Neuronal stem cell (in vitro differentiated cells): ENCODE results near the gene ZNF783.

ENCODE experiments used
- DNase-seq: peaks from one replicate; pipeline ENCODE4 v3.0.0-alpha.2; 2013; ENCODE audit warnings: low spot score
- H2AFZ ChIP-seq: one replicate; pipeline ENCODE4 v1.6.1; 2013; ENCODE audit warnings: mild to moderate bottlenecking, low read length, inconsistent platforms
- H2AK5ac ChIP-seq: 2 replicates; pipeline ENCODE4 v1.6.1; 2013; ENCODE audit warnings: low read depth, mild to moderate bottlenecking, inconsistent platforms, low read length, moderate library complexity, mixed read lengths
- H2BK120ac ChIP-seq: 2 replicates; pipeline ENCODE4 v1.6.1; 2013; ENCODE audit warnings: low read depth, mild to moderate bottlenecking, inconsistent platforms, low read length, moderate library complexity, mixed read lengths
- H2BK12ac ChIP-seq: one replicate; pipeline ENCODE4 v1.6.1; 2013; ENCODE audit warnings: low read length, inconsistent platforms
- H2BK15ac ChIP-seq: 2 replicates; pipeline ENCODE4 v1.6.1; 2013; ENCODE audit warnings: mild to moderate bottlenecking, low read length, inconsistent platforms, mixed read lengths
- H2BK5ac ChIP-seq: one replicate; pipeline ENCODE4 v1.6.1; 2013; ENCODE audit warnings: inconsistent platforms, mild to moderate bottlenecking, low read length, moderate library complexity
- H3K14ac ChIP-seq: one replicate; pipeline ENCODE4 v1.6.1; 2013; ENCODE audit warnings: low read length, inconsistent platforms
- H3K18ac ChIP-seq: 2 replicates; pipeline ENCODE4 v1.6.1; 2013; ENCODE audit warnings: low read length, inconsistent platforms
- H3K23ac ChIP-seq: 2 replicates; pipeline ENCODE4 v1.6.1; 2013; ENCODE audit warnings: low read depth, mild to moderate bottlenecking, mixed read lengths, low read length, inconsistent platforms; ENCODE audit not compliant: poor library complexity
- H3K27ac ChIP-seq: replicated peaks from 3 replicates; pipeline ENCODE4 v1.5.1; 2013; ENCODE audit warnings: low read length, inconsistent platforms
- H3K27me3 ChIP-seq, 3 experiments: 2 replicates each; pipeline ENCODE4 v1.6.1; 2013; ENCODE audit warnings: low read length in 3 of 3, mild to moderate bottlenecking in 2 of 3, inconsistent platforms in 1 of 3, low read depth in 1 of 3, mixed read lengths in 1 of 3, moderate library complexity in 1 of 3; ENCODE audit not compliant: control insufficient read depth in 3 of 3, insufficient read depth in 3 of 3
- H3K36me3 ChIP-seq, 2 donors: replicated peaks in 1 of 2; 2 replicates each; pipeline ENCODE4 v1.6.1; 2013; ENCODE audit warnings: low read length in 2 of 2; ENCODE audit not compliant: control insufficient read depth in 2 of 2, insufficient read depth in 2 of 2
- H3K4ac ChIP-seq: 2 replicates; pipeline ENCODE4 v1.6.1; 2013; ENCODE audit warnings: inconsistent platforms, mild to moderate bottlenecking, low read length, moderate library complexity
- H3K4me1 ChIP-seq, 2 donors: 1 replicate in 1 of 2; 2 replicates in 1 of 2; pipeline ENCODE4 v1.6.1; 2013; ENCODE audit warnings: low read length in 2 of 2, low read depth in 1 of 2; ENCODE audit not compliant: control insufficient read depth in 2 of 2, insufficient read depth in 1 of 2
- H3K4me2 ChIP-seq: one replicate; pipeline ENCODE4 v1.6.1; 2013; ENCODE audit warnings: mild to moderate bottlenecking, low read length, inconsistent platforms; ENCODE audit not compliant: insufficient read depth, poor library complexity, severe bottlenecking
- H3K4me3 ChIP-seq, 2 donors: 2 replicates each; pipeline ENCODE4 v1.5.1; 2013; ENCODE audit warnings: low read length in 2 of 2, mild to moderate bottlenecking in 2 of 2, inconsistent platforms in 1 of 2, moderate library complexity in 1 of 2
- H3K79me1 ChIP-seq: one replicate; pipeline ENCODE4 v1.6.1; 2013; ENCODE audit warnings: low read depth, mild to moderate bottlenecking, inconsistent platforms, low read length, moderate library complexity
- H3K9ac ChIP-seq: one replicate; pipeline ENCODE4 v1.6.1; 2013; ENCODE audit warnings: mild to moderate bottlenecking, low read depth, low read length, inconsistent platforms; ENCODE audit not compliant: poor library complexity
- H3K9me3 ChIP-seq, 2 donors: replicated peaks in 1 of 2; 2 replicates each; pipeline versions ENCODE3 to v1.6.1; 2013; ENCODE audit warnings: low read length in 2 of 2, mild to moderate bottlenecking in 2 of 2, inconsistent platforms in 1 of 2, low read depth in 1 of 2, mixed read lengths in 1 of 2, moderate library complexity in 1 of 2; ENCODE audit not compliant: control insufficient read depth in 2 of 2, insufficient read depth in 1 of 2
- H4K8ac ChIP-seq: one replicate; pipeline ENCODE4 v1.6.1; 2013; ENCODE audit warnings: low read depth, mild to moderate bottlenecking, inconsistent platforms, low read length, moderate library complexity
- H4K91ac ChIP-seq: one replicate; pipeline ENCODE4 v1.6.1; 2013; ENCODE audit warnings: low read length, low read depth, mild to moderate bottlenecking, inconsistent platforms; ENCODE audit not compliant: poor library complexity
- WGBS, 2 donors: extraction: QIAGEN DNeasy Blood & Tissue Kit; methylation state at CpG; one replicate each; pipeline ENCODE4 v1.1.7; 2013; ENCODE audit warnings: missing lambda C conversion rate in 2 of 2, mixed read lengths in 1 of 2; ENCODE audit not compliant: insufficient read length in 2 of 2, insufficient replicate concordance in 1 of 2; ENCODE audit errors: extremely low coverage in 2 of 2; 5-methylcytosine and 5-hydroxymethylcytosine counted together

The ZNF783 gene

GRCh38 chr7:149286811-149287400, 24.9 kb downstream of the ZNF783 start:
- peaks cover 0 to 1% of the 10 kb centered on the region in 2 donors for H3K4me1 ChIP-seq
- no peak overlapping the region for H2AK5ac ChIP-seq
- no peak overlapping the region for H2AFZ ChIP-seq
- H3K23ac ChIP-seq = no peak overlapping the region
- no peak overlapping the region for H3K9ac ChIP-seq
- no peak overlapping the region for H2BK5ac ChIP-seq
- H3K4ac ChIP-seq = no peak overlapping the region
- WGBS, 2 donors = no CpG with 5 or more reads among the region's 6 CpGs
- H3K14ac ChIP-seq = no peak overlapping the region
- no peaks in the 10 kb centered on the region for H3K9me3 ChIP-seq
- no peak overlapping the region for H4K91ac ChIP-seq
- no peak overlapping the region for H4K8ac ChIP-seq
- no peaks in the 10 kb centered on the region for H3K79me1 ChIP-seq
- no peak overlapping the region for H2BK120ac ChIP-seq
- no peak overlapping the region for H3K27ac ChIP-seq
- H2BK15ac ChIP-seq = no peak overlapping the region
- no peak overlapping the region for H2BK12ac ChIP-seq
- H3K4me3 ChIP-seq = no peak overlapping the region
- no peak for DNase-seq
- no peaks in the 10 kb centered on the region for H3K27me3 ChIP-seq
- no peak overlapping the region for H3K4me2 ChIP-seq
- no peak overlapping the region for H3K18ac ChIP-seq
- peaks cover 0 to 2% of the 10 kb centered on the region in 2 donors for H3K36me3 ChIP-seq

GRCh38 chr7:149287622-149288021, 25.6 kb downstream of the ZNF783 start:
- no peak overlapping the region for H2BK120ac ChIP-seq
- no peak overlapping the region for H2AFZ ChIP-seq
- H4K8ac ChIP-seq = no peak overlapping the region
- H3K27ac ChIP-seq = no peak overlapping the region
- no CpG with 5 or more reads among the region's 10 CpGs for WGBS, 2 donors
- no peak for DNase-seq
- no peaks in the 10 kb centered on the region for H3K27me3 ChIP-seq
- no peak overlapping the region for H4K91ac ChIP-seq
- H3K9ac ChIP-seq = no peak overlapping the region
- peaks cover 0 to 1% of the 10 kb centered on the region in 2 donors for H3K4me1 ChIP-seq
- no peaks in the 10 kb centered on the region for H3K79me1 ChIP-seq
- H3K36me3 ChIP-seq = peaks cover 0 to 2% of the 10 kb centered on the region in 2 donors
- no peak overlapping the region for H2BK5ac ChIP-seq
- no peak overlapping the region for H3K4me2 ChIP-seq
- H3K9me3 ChIP-seq = no peaks in the 10 kb centered on the region
- peak overlapping the region; percentile 25 for H3K23ac ChIP-seq
- no peak overlapping the region for H2BK12ac ChIP-seq
- no peak overlapping the region for H3K4ac ChIP-seq
- H2AK5ac ChIP-seq = no peak overlapping the region
- no peak overlapping the region for H3K14ac ChIP-seq
- H3K4me3 ChIP-seq = no peak overlapping the region
- H2BK15ac ChIP-seq = no peak overlapping the region
- H3K18ac ChIP-seq = no peak overlapping the region

- H4K8ac ChIP-seq = no peak overlapping the region
- peak overlapping the region in 1 of 2 donors; percentile 1 for H3K4me3 ChIP-seq
- H3K4me1 ChIP-seq = peaks cover 0 to 1% of the 10 kb centered on the region in 2 donors
- no peak overlapping the region for H3K4me2 ChIP-seq
- H3K9ac ChIP-seq = no peak overlapping the region
- no peak overlapping the region for H2BK15ac ChIP-seq
- no peak overlapping the region for H3K18ac ChIP-seq
- no peak overlapping the region for H3K14ac ChIP-seq
- no peaks in the 10 kb centered on the region for H3K9me3 ChIP-seq
- no peaks in the 10 kb centered on the region for H3K79me1 ChIP-seq
- no peak overlapping the region for H3K27ac ChIP-seq
- no peak overlapping the region for H2BK120ac ChIP-seq
- peak overlapping the region; percentile 58 for H2BK5ac ChIP-seq
- WGBS, 2 donors = no CpG with 5 or more reads among the region's 8 CpGs
- H2AFZ ChIP-seq = no peak overlapping the region
- H3K4ac ChIP-seq = no peak overlapping the region
- H2AK5ac ChIP-seq = no peak overlapping the region
- no peak overlapping the region for H2BK12ac ChIP-seq
- no peak overlapping the region for H3K23ac ChIP-seq
- no peak overlapping the region for H4K91ac ChIP-seq
- peaks cover 0 to 2% of the 10 kb centered on the region in 2 donors for H3K36me3 ChIP-seq
- H3K27me3 ChIP-seq = no peaks in the 10 kb centered on the region
- no peak for DNase-seq
Measured at GRCh38 chr7:149289262-149289661, 27.3 kb downstream of the ZNF783 start.

GRCh38 chr7:149289856-149290255, 27.9 kb downstream of the ZNF783 start:
- no peak overlapping the region for H4K8ac ChIP-seq
- H3K4me3 ChIP-seq = peak overlapping the region in 1 of 2 donors; percentile 1
- H3K4me1 ChIP-seq = peaks cover 0 to 1% of the 10 kb centered on the region in 2 donors
- no peak overlapping the region for H2BK12ac ChIP-seq
- no peaks in the 10 kb centered on the region for H3K9me3 ChIP-seq
- WGBS, 2 donors = no CpG with 5 or more reads among the region's 4 CpGs
- H3K27ac ChIP-seq = no peak overlapping the region
- peak overlapping the region; percentile 65 for H3K9ac ChIP-seq
- no peak overlapping the region for H2AFZ ChIP-seq
- DNase-seq = no peak
- no peak overlapping the region for H3K18ac ChIP-seq
- H2BK5ac ChIP-seq = peak overlapping the region; percentile 58
- peaks cover 0 to 3% of the 10 kb centered on the region in 2 donors for H3K36me3 ChIP-seq
- peak overlapping the region; percentile 8 for H3K23ac ChIP-seq
- no peak overlapping the region for H2BK15ac ChIP-seq
- H2AK5ac ChIP-seq = no peak overlapping the region
- H3K79me1 ChIP-seq = no peaks in the 10 kb centered on the region
- no peak overlapping the region for H3K14ac ChIP-seq
- H2BK120ac ChIP-seq = no peak overlapping the region
- H3K4me2 ChIP-seq = no peak overlapping the region
- no peaks in the 10 kb centered on the region for H3K27me3 ChIP-seq
- no peak overlapping the region for H4K91ac ChIP-seq
- no peak overlapping the region for H3K4ac ChIP-seq
